Measurements from ENCODE around the gene KRT35.

- TF ChIP-seq POLR2A (IDR thresholded peaks at IDR 0.05) (no peak), CTCF (IDR thresholded peaks at IDR 0.05) (no peak)
Measured at GRCh38 chr17:41434415-41434814, 46.5 kb downstream of the KRT35 start.
